GM18499 (cell line): ENCODE data around the gene RASEF.
"Not testable (repeated sequence)": the region's sequence is repeated elsewhere in the genome, so short reads cannot be mapped to it uniquely, and the experiment has no call there.

Experiments
- ATAC-seq: cut with Tn5 transposase; IDR thresholded peaks from one replicate; pipeline ENCODE4 v1.9.1; 2021; ENCODE audit warnings: moderate number of reproducible peaks; ENCODE audit not compliant: insufficient read depth, unreplicated experiment

The RASEF gene

GRCh38 chr9:83062651-83063527 lies at the start of gene RASEF:
RASEF (minus strand) TSS chr9:83063142; CDS start chr9:83062867, 275 bp downstream.
- no peak for ATAC-seq

- ATAC-seq = no peak
Measured at GRCh38 chr9:83111169-83111568, 48.2 kb upstream of the RASEF start.

- no peak for ATAC-seq
Measured at GRCh38 chr9:83109296-83109695, 46.4 kb upstream of the RASEF start.

- no peak for ATAC-seq
Measured at GRCh38 chr9:83108208-83108607, 45.3 kb upstream of the RASEF start.

GRCh38 chr9:83106772-83107171 lies 43.8 kb upstream of the RASEF start:
- ATAC-seq = no peak

- ATAC-seq = no peak
Measured at GRCh38 chr9:83106263-83106662, 43.3 kb upstream of the RASEF start.

- ATAC-seq = no peak
Measured at GRCh38 chr9:83097633-83098032, 34.7 kb upstream of the RASEF start.

GRCh38 chr9:83093311-83093710 lies 30.4 kb upstream of the RASEF start:
- ATAC-seq = not testable (repeated sequence)

GRCh38 chr9:83081846-83082245 lies 18.9 kb upstream of the RASEF start:
- no peak for ATAC-seq

- no peak for ATAC-seq
Measured at GRCh38 chr9:83081010-83081409, 18.1 kb upstream of the RASEF start.

- ATAC-seq = not testable (repeated sequence)
Measured at GRCh38 chr9:83075932-83076331, 13.0 kb upstream of the RASEF start.

- not testable (repeated sequence) for ATAC-seq
Measured at GRCh38 chr9:83072498-83072897, 9.6 kb upstream of the RASEF start.

- no peak for ATAC-seq
Measured at GRCh38 chr9:83071626-83072025, 8.7 kb upstream of the RASEF start.

GRCh38 chr9:83070261-83070660 lies 7.3 kb upstream of the RASEF start:
- ATAC-seq = no peak

- no peak for ATAC-seq
Measured at GRCh38 chr9:83069651-83070050, 6.7 kb upstream of the RASEF start.

GRCh38 chr9:83068414-83068813 lies 5.5 kb upstream of the RASEF start:
- no peak for ATAC-seq

- no peak for ATAC-seq
Measured at GRCh38 chr9:83067579-83067978, 4.6 kb upstream of the RASEF start.

GRCh38 chr9:83066771-83067170 lies 3.8 kb upstream of the RASEF start:
- no peak for ATAC-seq

GRCh38 chr9:83065233-83065632 lies 2.3 kb upstream of the RASEF start:
- ATAC-seq = no peak

- ATAC-seq = no peak
Measured at GRCh38 chr9:83061990-83062650, 822 bp downstream of the RASEF start.

- no peak for ATAC-seq
Measured at GRCh38 chr9:83061036-83061435, 1.9 kb downstream of the RASEF start.

- no peak for ATAC-seq
Measured at GRCh38 chr9:83060556-83060955, 2.4 kb downstream of the RASEF start.
